Measurements from ENCODE around the gene TUBB2B.

DNA sequence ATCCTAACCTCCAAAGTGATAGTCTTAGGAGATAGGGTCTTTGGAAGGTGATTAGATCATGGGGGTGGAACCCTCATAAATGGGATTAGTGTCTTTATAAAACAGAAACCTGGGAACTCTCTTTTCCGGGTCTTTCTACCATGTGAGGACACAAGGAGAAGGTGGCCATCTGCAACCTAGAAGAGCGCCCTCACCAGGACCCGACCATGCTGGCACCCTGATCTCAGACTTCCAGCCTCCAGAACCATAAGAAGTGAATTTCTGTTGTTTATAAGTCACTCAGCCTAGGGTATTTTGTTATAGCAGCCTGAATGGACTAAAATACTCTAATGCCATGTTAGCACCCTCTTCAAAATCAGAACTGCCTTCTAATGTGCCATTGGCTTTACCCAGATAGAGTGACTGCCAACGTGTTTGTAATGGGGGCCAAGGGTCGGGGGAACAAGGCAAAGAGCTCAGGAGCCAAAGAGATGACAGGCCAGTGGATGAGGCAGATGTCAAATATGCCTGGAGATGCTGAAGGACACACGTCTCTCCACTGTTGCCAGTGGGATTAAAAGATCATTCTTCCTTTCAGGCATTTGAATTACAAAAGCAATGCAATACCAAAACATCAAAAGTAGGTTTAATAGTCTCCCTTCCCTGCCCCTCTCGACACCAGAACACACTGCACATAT is 21.0 kb downstream of the TUBB2B start:
- TF ChIP-seq POLR2A (IDR thresholded peaks at IDR 0.05; ENCODE audit: low read depth, low read length) (no peak), POLR2AphosphoS5 (IDR thresholded peaks at IDR 0.05; ENCODE audit: low read depth, low read length) (no peak), TAF1 (IDR thresholded peaks at IDR 0.05; ENCODE audit: borderline replicate concordance, low read depth, low read length) (no peak)

Measured in GM12892 (cell line).